ENCODE data around the gene IP6K1. TPM values are rescaled to one million over a fixed set of nuclear protein-coding genes. Genes with fewer than 3 reads are reported as not detected.

The IP6K1 gene
- total RNA-seq, 2 donors from 2014 or later = 26.3 to 37.2 TPM

GRCh38 chr3:49802719-49803464 lies 16.6 kb upstream of the IP6K1 start, which contains the start of gene INKA1:
Gene INKA1 (plus strand): TSS chr3:49803261. CDS start chr3:49803393, 132 bp downstream.
- Mint-ChIP-seq H3K36me3 (ENCODE audit: low read depth) (no peaks in the 10 kb centered on the region), H3K9me3 (no peaks in the 10 kb centered on the region), H3K27me3 (peaks cover 4% of the 10 kb centered on the region), H3K27ac (peak within 1 kb of the TSS; percentile 76), H3K4me3 (peak within 1 kb of the TSS; percentile 85), H3K4me1 (peaks cover 16% of the 10 kb centered on the region)
- ATAC-seq (replicated peaks) = peak; percentile 91

- ATAC-seq (replicated peaks) = no peak
- peak overlapping the region; percentile 85 for H3K4me3 Mint-ChIP-seq
- no peak overlapping the region for H3K27ac Mint-ChIP-seq
- H3K36me3 Mint-ChIP-seq (ENCODE audit: low read depth) = no peaks in the 10 kb centered on the region
- peaks cover 4% of the 10 kb centered on the region for H3K27me3 Mint-ChIP-seq
- H3K9me3 Mint-ChIP-seq = no peaks in the 10 kb centered on the region
- H3K4me1 Mint-ChIP-seq = peaks cover 16% of the 10 kb centered on the region
Measured at GRCh38 chr3:49801160-49801559, 14.8 kb upstream of the IP6K1 start.

GRCh38 chr3:49799761-49800160 lies 13.4 kb upstream of the IP6K1 start, which contains the start of gene CDHR4:
Gene CDHR4 (minus strand): TSS chr3:49799873. CDS start chr3:49799812, 61 bp downstream.
- H3K27ac Mint-ChIP-seq = no peak within 1 kb of the TSS
- H3K4me3 Mint-ChIP-seq = no peak within 1 kb of the TSS
- no peak for ATAC-seq (replicated peaks)
- no peaks in the 10 kb centered on the region for H3K9me3 Mint-ChIP-seq
- H3K27me3 Mint-ChIP-seq = peaks cover 4% of the 10 kb centered on the region
- H3K36me3 Mint-ChIP-seq (ENCODE audit: low read depth) = no peaks in the 10 kb centered on the region
- peaks cover 9% of the 10 kb centered on the region for H3K4me1 Mint-ChIP-seq

- Mint-ChIP-seq H3K36me3 (ENCODE audit: low read depth) (no peaks in the 10 kb centered on the region), H3K4me1 (peaks cover 8% of the 10 kb centered on the region), H3K9me3 (no peaks in the 10 kb centered on the region), H3K27me3 (peaks cover 4% of the 10 kb centered on the region), H3K27ac (no peak overlapping the region), H3K4me3 (no peak overlapping the region)
- ATAC-seq (replicated peaks) = no peak
Measured at GRCh38 chr3:49799105-49799504, 12.8 kb upstream of the IP6K1 start.

DNA sequence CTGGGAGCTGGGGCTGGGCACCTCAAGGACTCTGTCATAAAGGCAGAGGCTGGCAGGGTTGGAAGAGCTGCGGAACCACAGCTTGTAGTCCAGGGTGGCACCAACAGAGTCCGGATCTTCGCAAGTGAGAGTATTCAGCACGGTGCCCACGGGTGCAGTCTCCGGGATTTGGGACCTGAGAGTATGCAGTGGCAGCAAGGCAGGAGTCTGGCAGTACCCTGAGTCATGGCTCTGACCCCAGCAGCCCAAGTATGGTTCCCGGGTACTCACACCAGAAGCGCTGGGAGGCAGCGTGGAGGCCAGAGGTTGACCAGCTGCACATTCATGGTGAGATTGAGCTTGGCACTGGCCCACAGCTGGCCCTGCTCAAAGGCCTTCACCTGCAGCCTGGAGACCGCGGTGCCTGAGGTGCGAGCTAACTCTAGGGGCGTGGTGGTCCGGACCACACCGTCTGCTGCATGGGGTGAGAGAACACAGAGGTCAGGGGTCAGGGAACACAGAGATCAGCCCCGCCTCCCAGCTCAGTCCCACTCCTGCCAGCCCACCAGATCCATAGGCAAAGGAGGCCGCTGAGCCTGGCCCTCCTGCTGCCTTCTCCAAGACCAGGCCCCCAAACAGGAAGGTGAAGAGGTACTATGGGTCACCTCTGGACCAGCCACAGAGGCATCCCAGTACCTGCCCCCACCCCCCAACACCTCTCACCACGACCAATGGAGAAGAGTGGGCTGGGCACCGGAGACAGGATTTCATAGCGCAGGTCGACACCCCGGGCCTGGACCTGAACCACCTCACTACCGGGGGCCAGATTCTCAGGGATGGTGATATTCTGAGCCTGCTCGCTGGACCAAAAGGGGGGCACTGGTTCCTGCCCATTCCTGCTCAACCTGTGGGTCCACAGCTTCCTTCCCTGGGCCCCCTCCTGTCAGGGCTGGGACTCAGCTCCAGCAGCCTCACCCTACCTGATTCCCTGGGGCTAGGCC lies 8.9 kb upstream of the IP6K1 start:
- Mint-ChIP-seq H3K27ac (no peak overlapping the region), H3K4me1 (no peaks in the 10 kb centered on the region), H3K9me3 (no peaks in the 10 kb centered on the region), H3K36me3 (ENCODE audit: low read depth) (no peaks in the 10 kb centered on the region), H3K27me3 (no peaks in the 10 kb centered on the region), H3K4me3 (no peak overlapping the region)
- ATAC-seq (replicated peaks) = no peak

DNA sequence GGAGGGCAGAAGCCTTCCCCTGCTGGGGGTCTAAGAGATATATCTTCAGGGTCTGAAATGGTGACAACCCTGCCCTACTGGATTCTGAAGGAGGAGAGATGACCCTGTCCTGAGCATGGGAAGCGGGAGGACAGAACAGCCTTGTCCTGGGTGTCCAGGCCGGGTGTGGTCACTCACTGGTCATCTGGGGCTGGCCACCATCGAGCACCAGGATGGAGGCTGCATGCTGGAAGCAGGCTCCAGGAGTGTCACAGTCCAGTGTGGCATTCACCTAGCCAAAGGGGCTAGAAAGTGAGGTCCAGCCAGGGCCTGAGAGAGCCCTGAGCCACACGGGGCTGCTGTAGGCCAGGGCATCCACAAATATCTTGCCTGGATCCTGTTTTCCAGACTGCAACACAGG lies 8.1 kb upstream of the IP6K1 start:
- Mint-ChIP-seq H3K9me3 (no peaks in the 10 kb centered on the region), H3K27me3 (no peaks in the 10 kb centered on the region), H3K27ac (no peak overlapping the region), H3K4me3 (no peak overlapping the region), H3K36me3 (ENCODE audit: low read depth) (no peaks in the 10 kb centered on the region), H3K4me1 (no peaks in the 10 kb centered on the region)
- no peak for ATAC-seq (replicated peaks)

DNA sequence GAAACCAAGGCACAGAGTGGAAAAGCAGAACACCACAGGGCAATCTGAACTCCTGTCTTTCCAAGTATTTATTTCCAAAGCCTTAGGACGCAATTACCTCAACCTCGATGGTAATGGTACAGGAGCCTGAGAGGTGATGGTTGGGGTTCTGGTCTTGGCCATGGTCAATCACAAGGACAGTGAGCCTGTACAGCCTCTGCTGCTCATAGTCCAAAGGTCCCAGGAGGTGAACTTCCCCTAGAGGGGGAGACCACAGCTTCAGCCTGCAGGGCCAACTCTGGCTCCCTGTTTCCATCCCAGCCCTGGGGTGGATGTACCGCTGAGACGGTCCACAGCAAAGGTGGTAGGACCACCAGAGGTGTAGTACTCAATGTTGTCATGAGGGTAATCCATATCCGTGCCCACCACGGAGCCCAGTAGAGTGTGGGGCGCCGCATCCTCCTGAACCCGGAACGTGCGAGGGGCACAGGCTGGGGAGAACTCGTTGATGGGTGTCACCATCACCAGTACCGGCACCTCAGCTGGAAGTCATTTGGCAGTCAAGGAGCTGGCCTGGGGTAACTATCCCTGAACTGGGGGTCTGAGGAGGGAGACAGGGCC lies 7.2 kb upstream of the IP6K1 start:
- H3K27ac Mint-ChIP-seq = no peak overlapping the region
- no peaks in the 10 kb centered on the region for H3K9me3 Mint-ChIP-seq
- H3K4me3 Mint-ChIP-seq = no peak overlapping the region
- no peak for ATAC-seq (replicated peaks)
- no peaks in the 10 kb centered on the region for H3K4me1 Mint-ChIP-seq
- no peaks in the 10 kb centered on the region for H3K27me3 Mint-ChIP-seq
- H3K36me3 Mint-ChIP-seq (ENCODE audit: low read depth) = no peaks in the 10 kb centered on the region

- no peaks in the 10 kb centered on the region for H3K4me1 Mint-ChIP-seq
- no peaks in the 10 kb centered on the region for H3K27me3 Mint-ChIP-seq
- no peak overlapping the region for H3K27ac Mint-ChIP-seq
- H3K36me3 Mint-ChIP-seq (ENCODE audit: low read depth) = no peaks in the 10 kb centered on the region
- no peaks in the 10 kb centered on the region for H3K9me3 Mint-ChIP-seq
- no peak for ATAC-seq (replicated peaks)
- H3K4me3 Mint-ChIP-seq = no peak overlapping the region
Measured at GRCh38 chr3:49792371-49793150, 6.2 kb upstream of the IP6K1 start.

GRCh38 chr3:49791571-49791970 lies 5.2 kb upstream of the IP6K1 start:
- Mint-ChIP-seq H3K4me3 (no peak overlapping the region), H3K9me3 (no peaks in the 10 kb centered on the region), H3K4me1 (no peaks in the 10 kb centered on the region), H3K27ac (no peak overlapping the region), H3K36me3 (ENCODE audit: low read depth) (no peaks in the 10 kb centered on the region), H3K27me3 (no peaks in the 10 kb centered on the region)
- no peak for ATAC-seq (replicated peaks)

- Mint-ChIP-seq H3K36me3 (ENCODE audit: low read depth) (peaks cover under 1% of the 10 kb centered on the region), H3K9me3 (no peaks in the 10 kb centered on the region), H3K27ac (no peak overlapping the region), H3K4me3 (no peak overlapping the region), H3K27me3 (no peaks in the 10 kb centered on the region), H3K4me1 (no peaks in the 10 kb centered on the region)
- ATAC-seq (replicated peaks) = no peak
Measured at GRCh38 chr3:49790626-49791411, 4.5 kb upstream of the IP6K1 start.

DNA sequence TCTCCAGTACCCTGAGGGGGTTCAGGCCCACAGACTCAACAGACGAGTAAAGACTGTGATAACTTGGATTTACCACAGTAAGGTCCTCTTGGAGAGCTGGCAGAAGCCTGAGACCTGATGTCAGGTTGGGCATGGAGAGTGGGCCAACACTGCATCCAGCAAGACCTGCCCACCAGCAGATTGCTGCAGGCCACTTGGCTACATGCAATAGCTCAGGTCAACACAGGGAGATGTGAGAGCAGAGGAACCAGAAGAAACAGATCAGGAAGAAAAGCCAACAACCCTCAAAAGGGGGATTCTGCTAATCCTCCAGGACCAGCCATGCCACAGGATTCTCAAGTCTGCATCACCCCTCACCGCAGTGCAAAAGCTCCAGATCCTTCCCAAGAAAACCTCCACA lies 1.7 kb upstream of the IP6K1 start:
- ATAC-seq (replicated peaks) = no peak
- peaks cover 8% of the 10 kb centered on the region for H3K4me1 Mint-ChIP-seq
- peaks cover 22% of the 10 kb centered on the region for H3K36me3 Mint-ChIP-seq (ENCODE audit: low read depth)
- H3K9me3 Mint-ChIP-seq = no peaks in the 10 kb centered on the region
- H3K27me3 Mint-ChIP-seq = no peaks in the 10 kb centered on the region
- H3K27ac Mint-ChIP-seq = no peak overlapping the region
- no peak overlapping the region for H3K4me3 Mint-ChIP-seq

DNA sequence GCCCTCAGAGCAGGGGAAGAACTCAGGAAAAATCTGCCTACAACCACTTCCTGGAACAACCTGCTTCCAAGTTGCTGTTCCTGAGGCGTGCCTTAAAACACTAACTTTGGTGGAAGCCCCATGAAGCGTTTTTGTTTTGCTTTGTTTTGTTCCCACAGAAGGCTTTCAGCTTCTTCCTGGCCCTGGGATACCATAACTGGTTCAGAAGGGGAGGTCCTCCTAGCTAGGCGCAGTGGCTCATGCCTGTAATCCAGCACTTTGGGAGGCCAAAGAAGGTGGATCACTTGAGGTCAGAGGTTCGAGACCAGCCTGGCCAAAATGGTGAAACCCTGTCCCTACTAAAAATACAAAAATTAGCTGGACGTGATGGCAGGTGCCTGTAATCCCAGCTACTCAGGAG lies 1.2 kb upstream of the IP6K1 start:
- Mint-ChIP-seq H3K27ac (peak overlapping the region; percentile 98), H3K36me3 (ENCODE audit: low read depth) (peaks cover 27% of the 10 kb centered on the region), H3K4me3 (peak overlapping the region; percentile 96), H3K27me3 (no peaks in the 10 kb centered on the region), H3K9me3 (no peaks in the 10 kb centered on the region), H3K4me1 (peaks cover 8% of the 10 kb centered on the region)
- no peak for ATAC-seq (replicated peaks)

GRCh38 chr3:49787182-49787464 lies 781 bp upstream of the IP6K1 start:
- no peaks in the 10 kb centered on the region for H3K27me3 Mint-ChIP-seq
- H3K9me3 Mint-ChIP-seq = no peaks in the 10 kb centered on the region
- peaks cover 31% of the 10 kb centered on the region for H3K36me3 Mint-ChIP-seq (ENCODE audit: low read depth)
- H3K27ac Mint-ChIP-seq = peak overlapping the region; percentile 98
- peaks cover 8% of the 10 kb centered on the region for H3K4me1 Mint-ChIP-seq
- ATAC-seq (replicated peaks) = no peak
- peak overlapping the region; percentile 96 for H3K4me3 Mint-ChIP-seq
